HG02970 (cell line): ENCODE data around the gene RGS7.
"Not testable (repeated sequence)": the region's sequence is repeated elsewhere in the genome, so short reads cannot be mapped to it uniquely, and the experiment has no call there.

Experiments used
- ATAC-seq: cut with Tn5 transposase; IDR thresholded peaks from one replicate; pipeline ENCODE4 v1.9.1; 2021; ENCODE audit warnings: mild to moderate bottlenecking, moderate library complexity, moderate number of reproducible peaks; ENCODE audit not compliant: unreplicated experiment, low FRiP score

The RGS7 gene

GRCh38 chr1:241332987-241333386 is 24.0 kb downstream of the RGS7 start:
- no peak for ATAC-seq

GRCh38 chr1:241332037-241332409 is 25.0 kb downstream of the RGS7 start:
- no peak for ATAC-seq

- ATAC-seq: no peak
Observed at GRCh38 chr1:241331328-241332036, 25.5 kb downstream of the RGS7 start.

GRCh38 chr1:241330619-241331327 is 26.2 kb downstream of the RGS7 start:
- no peak for ATAC-seq

GRCh38 chr1:241325456-241325855 is 31.5 kb downstream of the RGS7 start:
- ATAC-seq: no peak

- no peak for ATAC-seq
Observed at GRCh38 chr1:241323514-241324195, 33.4 kb downstream of the RGS7 start.

GRCh38 chr1:241317676-241318075 is 39.3 kb downstream of the RGS7 start:
- ATAC-seq: no peak

- no peak for ATAC-seq
Observed at GRCh38 chr1:241316372-241316771, 40.6 kb downstream of the RGS7 start.

- ATAC-seq: no peak
Observed at GRCh38 chr1:241311056-241311746, 45.8 kb downstream of the RGS7 start.

GRCh38 chr1:241310451-241310850 is 46.6 kb downstream of the RGS7 start:
- no peak for ATAC-seq

GRCh38 chr1:241309651-241310050 is 47.4 kb downstream of the RGS7 start:
- no peak for ATAC-seq

- ATAC-seq: no peak
Observed at GRCh38 chr1:241308471-241308870, 48.5 kb downstream of the RGS7 start.

- no peak for ATAC-seq
Observed at GRCh38 chr1:241308011-241308410, 49.0 kb downstream of the RGS7 start.

- ATAC-seq: no peak
Observed at GRCh38 chr1:241306125-241306790, 50.7 kb downstream of the RGS7 start.

GRCh38 chr1:241302024-241302423 is 55.0 kb downstream of the RGS7 start:
- ATAC-seq: not testable (repeated sequence)

GRCh38 chr1:241299347-241299746 is 57.7 kb downstream of the RGS7 start:
- ATAC-seq: no peak

GRCh38 chr1:241292973-241293372 is 64.0 kb downstream of the RGS7 start:
- no peak for ATAC-seq

GRCh38 chr1:241291548-241291947 is 65.5 kb downstream of the RGS7 start:
- not testable (repeated sequence) for ATAC-seq

GRCh38 chr1:241286486-241286885 is 70.5 kb downstream of the RGS7 start:
- no peak for ATAC-seq

- no peak for ATAC-seq
Observed at GRCh38 chr1:241276391-241276790, 80.6 kb downstream of the RGS7 start.
